H1 (cell line): ENCODE data around the gene USP10. TPM values are rescaled to one million over a fixed set of nuclear protein-coding genes. Genes with fewer than 3 reads are reported as not detected.

Source experiments
- CTCF ChIA-PET: fragments of 300-600 bp; sonication (Branson Sonifier 250); formaldehyde crosslinking; loops from one replicate; lab custom pipeline; 2021; ENCODE audit not compliant: partially characterized antibody; lab: Charles Lee
- POLR2A ChIA-PET: fragments of 300-600 bp; sonication (Branson Sonifier 250); formaldehyde crosslinking; loops from one replicate; lab custom pipeline; 2021; ENCODE audit warnings: inconsistent platforms; ENCODE audit not compliant: partially characterized antibody; lab: Charles Lee
- DNase-seq, 2 experiments: peaks; one replicate each; pipeline versions ENCODE4 v3.0.0 to v3.0.0-alpha.2; 2010 to 2022; ENCODE audit warnings: low spot score in 2 of 2, low read depth in 1 of 2, mixed read lengths in 1 of 2
- FAIRE-seq: peaks from 2 replicates; lab custom pipeline; 2011; peaks lifted over from hg19 to GRCh38; lab: Jason Lieb, UNC
- H2AFZ ChIP-seq: 2 replicates; pipeline ENCODE4 v1.8.1; 2012; ENCODE audit warnings: low read length, inconsistent platforms
- H2AK5ac ChIP-seq: 2 replicates; pipeline ENCODE4 v1.6.1; 2013; ENCODE audit warnings: low read depth, low read length
- H2BK120ac ChIP-seq: replicated peaks from 2 replicates; pipeline ENCODE3; 2013; ENCODE audit warnings: low read depth, low read length, inconsistent platforms
- H2BK12ac ChIP-seq: 2 replicates; pipeline ENCODE4 v1.6.1; 2013; ENCODE audit warnings: low read depth, low read length
- H2BK15ac ChIP-seq: 2 replicates; pipeline ENCODE4 v1.6.1; 2013; ENCODE audit warnings: low read length
- H2BK20ac ChIP-seq: 2 replicates; pipeline ENCODE4 v1.6.1; 2013; ENCODE audit warnings: low read length
- H2BK5ac ChIP-seq: 2 replicates; pipeline ENCODE4 v1.6.1; 2013; ENCODE audit warnings: low read depth, low read length
- H3K14ac ChIP-seq: 2 replicates; pipeline ENCODE4 v1.6.1; 2013; ENCODE audit warnings: inconsistent platforms; ENCODE audit not compliant: insufficient read length
- H3K18ac ChIP-seq: 2 replicates; pipeline ENCODE4 v1.6.1; 2013; ENCODE audit warnings: low read length; ENCODE audit errors: extremely low read depth
- H3K23ac ChIP-seq: 2 replicates; pipeline ENCODE4 v1.6.1; 2013; ENCODE audit warnings: inconsistent platforms; ENCODE audit not compliant: insufficient read length
- H3K23me2 ChIP-seq: 2 replicates; pipeline ENCODE4 v1.6.1; 2013; ENCODE audit warnings: low read depth, low read length
- H3K27ac ChIP-seq: 2 replicates; pipeline ENCODE4 v1.6.1; 2011; ENCODE audit warnings: low read depth, low read length, inconsistent platforms
- H3K27me3 ChIP-seq, 4 experiments: replicated peaks in 1 of 4; 1 replicate in 1 of 4; 2 replicates in 3 of 4; pipeline versions ENCODE4 v1.6.1 to v1.8.1; 2011 to 2013; ENCODE audit warnings: low read length in 3 of 4, mild to moderate bottlenecking in 3 of 4, inconsistent platforms in 2 of 4, mixed read lengths in 2 of 4, moderate library complexity in 1 of 4; ENCODE audit not compliant: control insufficient read depth in 3 of 4, insufficient read depth in 3 of 4; ENCODE audit errors: extremely low read depth in 1 of 4
- H3K36me3 ChIP-seq, 4 experiments: 2 replicates each; pipeline versions ENCODE4 v1.6.1 to v1.8.1; 2011 to 2013; ENCODE audit warnings: mild to moderate bottlenecking in 4 of 4, low read length in 3 of 4, moderate library complexity in 2 of 4, control low read depth in 1 of 4, inconsistent platforms in 1 of 4; ENCODE audit not compliant: insufficient read depth in 4 of 4, control insufficient read depth in 2 of 4
- H3K4ac ChIP-seq: replicated peaks from 2 replicates; pipeline ENCODE3; 2013; ENCODE audit warnings: low read length, low read depth, mixed read lengths, inconsistent platforms; ENCODE audit not compliant: insufficient read length
- H3K4me1 ChIP-seq, 4 experiments: replicated peaks in 1 of 4; 1 replicate in 1 of 4; 2 replicates in 3 of 4; pipeline versions ENCODE4 v1.6.1 to v1.8.1; 2011 to 2013; ENCODE audit warnings: low read length in 3 of 4, inconsistent platforms in 2 of 4, mixed read lengths in 1 of 4; ENCODE audit not compliant: insufficient read depth in 4 of 4, control insufficient read depth in 3 of 4
- H3K4me2 ChIP-seq, 2 experiments: 2 replicates each; pipeline versions ENCODE4 v1.6.1 to v1.8.1; 2011 to 2013; ENCODE audit warnings: low read depth in 2 of 2, low read length in 2 of 2, control low read depth in 1 of 2, inconsistent platforms in 1 of 2, mild to moderate bottlenecking in 1 of 2; ENCODE audit not compliant: insufficient read depth in 1 of 2
- H3K4me3 ChIP-seq, 4 experiments: fragments of 200-600, 300-600 bp in 1 of 4; sonication (generic), shearing (Covaris generic), sonication (Bioruptor Twin) in 1 of 4; 2 replicates each; pipeline versions ENCODE4 v1.5.1 to v1.8.1; 2011 to 2016; ENCODE audit warnings: low read length in 4 of 4, low read depth in 3 of 4, control low read depth in 2 of 4, inconsistent platforms in 2 of 4, mild to moderate bottlenecking in 2 of 4, mixed read lengths in 1 of 4, moderate library complexity in 1 of 4; ENCODE audit not compliant: insufficient read depth in 2 of 4; ENCODE audit errors: extremely low read depth in 1 of 4
- H3K56ac ChIP-seq: replicated peaks from 2 replicates; pipeline ENCODE3; 2013; ENCODE audit warnings: low read depth, mild to moderate bottlenecking, mixed read lengths, low read length, inconsistent platforms; ENCODE audit not compliant: insufficient read length
- H3K79me1 ChIP-seq: 2 replicates; pipeline ENCODE4 v1.6.1; 2013; ENCODE audit warnings: low read depth, low read length, control low read depth
- H3K79me2 ChIP-seq, 2 experiments: 2 replicates each; pipeline versions ENCODE4 v1.6.1 to v1.8.1; 2012 to 2013; ENCODE audit warnings: low read length in 2 of 2, mild to moderate bottlenecking in 2 of 2, inconsistent platforms in 1 of 2; ENCODE audit not compliant: insufficient read depth in 2 of 2, control insufficient read depth in 1 of 2
- H3K9ac ChIP-seq, 4 experiments: replicated peaks in 1 of 4; 1 replicate in 1 of 4; 2 replicates in 3 of 4; pipeline versions ENCODE4 v1.6.1 to v1.8.1; 2011 to 2013; ENCODE audit warnings: low read depth in 3 of 4, low read length in 3 of 4, control low read depth in 2 of 4, mild to moderate bottlenecking in 2 of 4, moderate library complexity in 2 of 4, inconsistent platforms in 1 of 4; ENCODE audit errors: extremely low read depth in 1 of 4
- H3K9me3 ChIP-seq, 2 experiments: 2 replicates each; pipeline versions ENCODE4 v1.6.1 to v1.8.1; 2012 to 2013; ENCODE audit warnings: mild to moderate bottlenecking in 2 of 2, moderate library complexity in 2 of 2, control low read depth in 1 of 2, inconsistent platforms in 1 of 2, low read depth in 1 of 2, low read length in 1 of 2, mixed read lengths in 1 of 2; ENCODE audit not compliant: insufficient read depth in 2 of 2
- H4K20me1 ChIP-seq, 2 experiments: replicated peaks in 1 of 2; 2 replicates each; pipeline versions ENCODE3 to v1.8.1; 2011 to 2013; ENCODE audit warnings: inconsistent platforms in 2 of 2, low read length in 2 of 2, mild to moderate bottlenecking in 1 of 2; ENCODE audit not compliant: insufficient read depth in 2 of 2, control insufficient read depth in 1 of 2
- H4K5ac ChIP-seq: 2 replicates; pipeline ENCODE4 v1.6.1; 2013; ENCODE audit warnings: low read length, low read depth, mixed read lengths, inconsistent platforms; ENCODE audit not compliant: insufficient read length
- H4K8ac ChIP-seq: 2 replicates; pipeline ENCODE4 v1.8.0; 2013; ENCODE audit warnings: mild to moderate bottlenecking, moderate library complexity, low read length, inconsistent platforms; ENCODE audit not compliant: insufficient read depth; ENCODE audit errors: extremely low read depth
- H4K91ac ChIP-seq: replicated peaks from 2 replicates; pipeline ENCODE3; 2013; ENCODE audit warnings: low read length, mixed read lengths, inconsistent platforms; ENCODE audit not compliant: insufficient read length
- BCL11A ChIP-seq, 2 experiments: IDR thresholded peaks; one replicate each; pipeline ENCODE4 v1.6.1; 2011; ENCODE audit warnings: low read depth in 2 of 2, low read length in 2 of 2, mild to moderate bottlenecking in 2 of 2
- EGR1 ChIP-seq: IDR thresholded peaks from 2 replicates; pipeline ENCODE4 v1.6.1; 2011; ENCODE audit warnings: low read depth, low read length, borderline replicate concordance
- TAF7 ChIP-seq: optimal IDR thresholded peaks from 2 replicates; pipeline ENCODE3; 2011; ENCODE audit warnings: low read depth, mild to moderate bottlenecking, inconsistent platforms, low read length, moderate library complexity, borderline replicate concordance
- YY1 ChIP-seq: IDR thresholded peaks from 2 replicates; pipeline ENCODE4 v1.6.1; 2011; ENCODE audit warnings: low read depth, mild to moderate bottlenecking, low read length
- WGBS, 2 experiments: shearing (Covaris generic) in 1 of 2; methylation state at CpG; one replicate each; pipeline versions ENCODE4 v1.1.6 to v1.1.7; 2013 to 2015; ENCODE audit warnings: low lambda C conversion rate in 2 of 2, mixed read lengths in 2 of 2, inconsistent platforms in 1 of 2, low coverage in 1 of 2, missing lambda C conversion rate in 1 of 2; ENCODE audit not compliant: insufficient replicate concordance in 2 of 2, insufficient coverage in 1 of 2, insufficient read length in 1 of 2; ENCODE audit errors: extremely low coverage in 1 of 2, missing lambda C conversion rate in 1 of 2; 5-methylcytosine and 5-hydroxymethylcytosine counted together
- long read RNA-seq, 2 experiments: library from RNA in 1 of 2; library from capped mRNA in 1 of 2; stranded (forward); transcript quantifications; one replicate each; pipeline ENCODE4 v2.0.0, GENCODE V29; 2021; ENCODE audit warnings: inconsistent platforms in 1 of 2
- polyA minus RNA-seq, 3 experiments: library from RNA; depleted of rRNA, polyadenylated mRNA; stranded (reverse); fragments of >200 nt; gene quantifications; 1 replicate in 2 of 3; 2 replicates in 1 of 3; pipeline ENCODE4 v1.2.3, GENCODE V29; 2011
- polyA plus RNA-seq, 7 experiments: library from polyadenylated mRNA; depleted of rRNA in 3 of 7; stranded (reverse) in 5 of 7; unstranded in 2 of 7; fragments of >200 nt in 5 of 7; fragments of 200-250 nt in 2 of 7; gene quantifications; 1 replicate in 5 of 7; 2 replicates in 1 of 7; 4 replicates in 1 of 7; pipeline versions ENCODE4 v1.2.1 to v1.2.3, GENCODE V29; 2011 to 2013; ENCODE audit warnings: missing spikeins in 2 of 7, mixed read lengths in 2 of 7
- total RNA-seq: library from RNA; stranded (reverse); fragmentation: NEBNext Ultra II Directional; extraction: Animal tissue kit (Norgen Biotek cat#: 25700); gene quantifications from 2 replicates; pipeline ENCODE4 v1.2.1, GENCODE V29; 2021

Gene USP10, protein sequence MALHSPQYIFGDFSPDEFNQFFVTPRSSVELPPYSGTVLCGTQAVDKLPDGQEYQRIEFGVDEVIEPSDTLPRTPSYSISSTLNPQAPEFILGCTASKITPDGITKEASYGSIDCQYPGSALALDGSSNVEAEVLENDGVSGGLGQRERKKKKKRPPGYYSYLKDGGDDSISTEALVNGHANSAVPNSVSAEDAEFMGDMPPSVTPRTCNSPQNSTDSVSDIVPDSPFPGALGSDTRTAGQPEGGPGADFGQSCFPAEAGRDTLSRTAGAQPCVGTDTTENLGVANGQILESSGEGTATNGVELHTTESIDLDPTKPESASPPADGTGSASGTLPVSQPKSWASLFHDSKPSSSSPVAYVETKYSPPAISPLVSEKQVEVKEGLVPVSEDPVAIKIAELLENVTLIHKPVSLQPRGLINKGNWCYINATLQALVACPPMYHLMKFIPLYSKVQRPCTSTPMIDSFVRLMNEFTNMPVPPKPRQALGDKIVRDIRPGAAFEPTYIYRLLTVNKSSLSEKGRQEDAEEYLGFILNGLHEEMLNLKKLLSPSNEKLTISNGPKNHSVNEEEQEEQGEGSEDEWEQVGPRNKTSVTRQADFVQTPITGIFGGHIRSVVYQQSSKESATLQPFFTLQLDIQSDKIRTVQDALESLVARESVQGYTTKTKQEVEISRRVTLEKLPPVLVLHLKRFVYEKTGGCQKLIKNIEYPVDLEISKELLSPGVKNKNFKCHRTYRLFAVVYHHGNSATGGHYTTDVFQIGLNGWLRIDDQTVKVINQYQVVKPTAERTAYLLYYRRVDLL
- total RNA-seq, result 186 and 195 TPM in 2 replicates
- polyA plus RNA-seq (2011; rRNA removed), result 171 and 224 TPM in 2 replicates
- polyA plus RNA-seq (2011; cell fraction: cytosol; rRNA removed), result 133 TPM
- 270 TPM for polyA plus RNA-seq (2011; cell fraction: nucleus; rRNA removed)
- polyA plus RNA-seq (2012, experiment 1 of 2), result 144 to 168 TPM (median 154 TPM) in 4 replicates
- 26.5 TPM for polyA plus RNA-seq (2012, experiment 2 of 2)
- polyA plus RNA-seq (2013, experiment 1 of 2), result 104 TPM
- polyA plus RNA-seq (2013, experiment 2 of 2), result 99.0 TPM
- polyA minus RNA-seq (2011; rRNA and poly(A)+ RNA removed), result 417 and 489 TPM in 2 replicates
- polyA minus RNA-seq (2011; cell fraction: cytosol; rRNA and poly(A)+ RNA removed), result 122 TPM
- polyA minus RNA-seq (2011; cell fraction: nucleus; rRNA and poly(A)+ RNA removed), result 124 TPM
- long read RNA-seq, experiment 1, transcript USP10-201 (14 exons, 3,009 nt), result major isoform, 26 of 129 reads
- long read RNA-seq, experiment 1, partial matches to known transcripts, result 77 of 129 reads
- long read RNA-seq, experiment 1, other reads (novel, unspliced or antisense), result 26 of 129 reads
- long read RNA-seq, experiment 2, transcript USP10-207 (12 exons, 1,315 nt), result minor isoform, 9 of 85 reads
- long read RNA-seq, experiment 2, transcript USP10-201 (14 exons, 3,009 nt), result major isoform, 27 of 85 reads
- long read RNA-seq, experiment 2, partial matches to known transcripts, result 29 of 85 reads
- long read RNA-seq, experiment 2, other reads (novel, unspliced or antisense), result 19 of 85 reads

DNA sequence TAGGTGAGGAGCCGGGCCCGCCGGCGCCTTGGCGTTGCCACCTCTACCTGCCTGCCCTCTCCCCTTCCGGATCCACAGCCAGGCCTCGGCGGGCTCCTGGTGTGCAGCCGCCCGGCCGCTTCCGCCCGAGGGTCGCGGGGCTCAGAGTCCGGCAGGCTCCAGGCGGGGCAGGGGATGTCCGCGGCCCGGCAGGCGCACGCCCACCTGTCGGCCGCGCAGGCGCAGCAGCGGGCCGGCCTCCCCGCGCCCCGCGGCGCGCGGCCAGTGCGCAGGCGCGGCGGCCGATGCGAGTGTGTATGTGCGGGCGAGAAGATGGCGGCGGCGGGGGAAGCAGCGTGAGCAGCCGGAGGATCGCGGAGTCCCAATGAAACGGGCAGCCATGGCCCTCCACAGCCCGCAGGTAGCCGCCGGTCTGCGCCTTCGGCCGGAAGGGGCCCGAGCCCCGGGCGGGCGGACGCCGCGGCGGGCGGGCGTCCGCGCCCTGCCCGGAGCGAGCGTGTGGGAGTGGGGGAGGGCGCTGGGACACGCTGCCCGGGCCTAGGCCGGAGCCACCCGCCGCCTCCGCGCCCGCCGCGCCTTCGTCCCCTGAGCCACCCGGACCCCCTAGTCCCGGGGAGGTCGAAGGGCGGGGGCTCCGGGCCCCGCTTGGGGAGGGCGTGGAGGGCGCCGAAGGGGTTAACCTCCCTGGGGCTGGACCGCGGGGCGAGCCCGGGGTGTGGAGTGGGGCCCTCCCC is at the start of gene USP10:
USP10 (plus strand) TSS at position 289 of the 734 bp plus-strand sequence; CDS start at position 380, 91 bp downstream.
- Histone ChIP-seq H4K91ac (peak within 1 kb of the TSS; percentile 7), H3K9me3 (no peaks in the 10 kb centered on the region), H3K23ac (no peak within 1 kb of the TSS), H3K14ac (no peak within 1 kb of the TSS), H2BK12ac (peak within 1 kb of the TSS; percentile 87), H3K79me2 (peaks cover 37 to 50% of the 10 kb centered on the region in 2 experiments), H3K4me1 (peaks cover 0 to 9% (median 7%) of the 10 kb centered on the region in 4 experiments; a peak in 5 of 7 replicates), H4K8ac (peak within 1 kb of the TSS; percentile 94), H3K4ac (no peak within 1 kb of the TSS), H3K4me2 (peak within 1 kb of the TSS; percentile 85 to 89), H3K36me3 (no peaks in the 10 kb centered on the region), H4K20me1 (peaks cover 23% of the 10 kb centered on the region in 2 experiments), H3K27me3 (no peaks in the 10 kb centered on the region), H3K9ac (peak within 1 kb of the TSS; percentile 76 to 99 (median 90)), H2BK5ac (peak within 1 kb of the TSS; percentile 75), H3K23me2 (peaks cover 7% of the 10 kb centered on the region), H2BK15ac (peak within 1 kb of the TSS; percentile 77; the same call in 1 of the 2 replicates), H4K5ac (peak within 1 kb of the TSS; percentile 91), H3K79me1 (no peaks in the 10 kb centered on the region; the same call in 1 of the 2 replicates), H2BK120ac (no peak within 1 kb of the TSS), H3K18ac (peak within 1 kb of the TSS; percentile 86), H2BK20ac (no peak within 1 kb of the TSS), H3K27ac (peak within 1 kb of the TSS; percentile 92), H3K56ac (peak within 1 kb of the TSS; percentile 70), H2AK5ac (peak within 1 kb of the TSS; percentile 71; the same call in 1 of the 2 replicates), H3K4me3 (peak within 1 kb of the TSS; percentile 84 to 99 (median 88)), H2AFZ (peak within 1 kb of the TSS; percentile 31; the same call in 1 of the 2 replicates)
- POLR2A ChIA-PET, result interaction anchor here (0.9 to 2.3 kb wide), 12 partner anchors 9 to 89 kb away, joined by 3 to 32 read pairs (median 5); no protein-coding TSS in a partner anchor
- DNase-seq (peak; percentile 71 to 88), FAIRE-seq (no peak)
- 0% methylated on average over 62 of the region's 97 CpGs; no CpG with 5 or more reads in 1 of the 2 experiments for WGBS, 2 experiments
- CTCF ChIA-PET, result interaction anchor here (1.0 to 2.0 kb wide), 7 partner anchors 25 to 77 kb away, joined by 3 to 10 read pairs (median 4); no protein-coding TSS in a partner anchor
- TF ChIP-seq TAF7, result peak; percentile 76
- TF ChIP-seq BCL11A (IDR thresholded peaks at IDR 0.05; ENCODE audit: low read depth in 2 of 2, low read length in 2 of 2), result no peak
- TF ChIP-seq YY1, result peak; percentile 92
- TF ChIP-seq EGR1, result no peak
